AG04450 (cell line): ENCODE results near the gene FAM25G. TPM values are rescaled to one million over a fixed set of nuclear protein-coding genes. Genes with fewer than 3 reads are reported as not detected.

ENCODE experiments used
- CTCF ChIA-PET: fragments of 300-600, 350-600 bp; formaldehyde crosslinking; extraction: SDS; loops from one replicate; lab custom pipeline; 2022; ENCODE audit warnings: antibody characterized with exemption, inconsistent platforms; lab: Charles Lee
- POLR2A ChIA-PET: fragments of 350-600 bp; formaldehyde crosslinking; extraction: SDS; loops from one replicate; lab custom pipeline; 2021; ENCODE audit warnings: antibody characterized with exemption, inconsistent platforms; lab: Yijun Ruan, JAX
- DNase-seq: peaks from one replicate; pipeline ENCODE4 v3.0.0-alpha.2; 2011; ENCODE audit warnings: low read depth, low spot score
- H3K27ac ChIP-seq: one replicate; pipeline ENCODE4 v1.5.1; 2012; ENCODE audit warnings: low read depth, low read length, control low read depth
- H3K27me3 ChIP-seq: one replicate; pipeline ENCODE4 v1.6.0; 2012; ENCODE audit warnings: low read length; ENCODE audit not compliant: control insufficient read depth, insufficient read depth
- H3K4me3 ChIP-seq: 2 replicates; pipeline ENCODE4 v1.5.1; 2011; ENCODE audit warnings: mild to moderate bottlenecking, low read depth, low read length, control low read depth
- H3K9me3 ChIP-seq: 2 replicates; pipeline ENCODE4 v1.5.1; 2012; ENCODE audit warnings: low read length; ENCODE audit not compliant: control insufficient read depth, insufficient read depth
- polyA plus RNA-seq: library from polyadenylated mRNA; depleted of rRNA; stranded (reverse); fragments of >200 nt; gene quantifications from 2 replicates; pipeline ENCODE4 v1.2.3, GENCODE V29; 2011; rRNA removed
- small RNA-seq: library from RNA; depleted of rRNA; stranded (forward); fragments of <200 nt; gene quantifications from one replicate; pipeline ENCODE3, GENCODE V24; 2012; ENCODE audit warnings: low read depth; ENCODE audit not compliant: insufficient read length
- TF ChIP-seq, protein P1 (sequence below): IDR thresholded peaks from 2 replicates; pipeline ENCODE4 v1.5.1; 2011; ENCODE audit warnings: low read depth, low read length, control low read depth, inconsistent platforms

Gene FAM25G
- polyA plus RNA-seq, 1 experiment: not detected

DNA sequence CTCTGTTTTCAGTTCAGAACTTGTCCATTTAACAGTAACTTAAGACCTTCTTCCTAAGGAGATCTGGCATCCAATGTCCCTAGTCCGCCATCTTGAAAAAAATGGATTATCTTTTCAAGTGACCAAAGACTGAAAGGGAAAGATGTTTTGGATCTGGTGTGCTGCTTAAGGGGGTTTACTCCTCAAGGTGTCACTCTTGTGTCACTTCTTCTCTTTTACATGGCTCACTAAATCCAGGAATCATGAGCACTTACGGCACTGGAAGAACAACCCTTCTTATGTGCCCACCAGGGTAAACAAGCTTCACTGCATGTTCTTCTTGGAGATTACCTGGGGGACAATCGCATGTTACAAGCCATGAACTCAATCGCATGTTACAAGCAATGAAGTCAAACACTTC, 51.3 kb downstream of the FAM25G start:
- Histone ChIP-seq H3K27ac (no peak overlapping the region), H3K9me3 (peaks cover 3% of the 10 kb centered on the region; the same call in 1 of the 2 replicates), H3K27me3 (peaks cover 28% of the 10 kb centered on the region), H3K4me3 (no peak overlapping the region)
- TF ChIP-seq, protein P1, sequence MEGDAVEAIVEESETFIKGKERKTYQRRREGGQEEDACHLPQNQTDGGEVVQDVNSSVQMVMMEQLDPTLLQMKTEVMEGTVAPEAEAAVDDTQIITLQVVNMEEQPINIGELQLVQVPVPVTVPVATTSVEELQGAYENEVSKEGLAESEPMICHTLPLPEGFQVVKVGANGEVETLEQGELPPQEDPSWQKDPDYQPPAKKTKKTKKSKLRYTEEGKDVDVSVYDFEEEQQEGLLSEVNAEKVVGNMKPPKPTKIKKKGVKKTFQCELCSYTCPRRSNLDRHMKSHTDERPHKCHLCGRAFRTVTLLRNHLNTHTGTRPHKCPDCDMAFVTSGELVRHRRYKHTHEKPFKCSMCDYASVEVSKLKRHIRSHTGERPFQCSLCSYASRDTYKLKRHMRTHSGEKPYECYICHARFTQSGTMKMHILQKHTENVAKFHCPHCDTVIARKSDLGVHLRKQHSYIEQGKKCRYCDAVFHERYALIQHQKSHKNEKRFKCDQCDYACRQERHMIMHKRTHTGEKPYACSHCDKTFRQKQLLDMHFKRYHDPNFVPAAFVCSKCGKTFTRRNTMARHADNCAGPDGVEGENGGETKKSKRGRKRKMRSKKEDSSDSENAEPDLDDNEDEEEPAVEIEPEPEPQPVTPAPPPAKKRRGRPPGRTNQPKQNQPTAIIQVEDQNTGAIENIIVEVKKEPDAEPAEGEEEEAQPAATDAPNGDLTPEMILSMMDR: no peak
- POLR2A ChIA-PET: no interaction called here
- CTCF ChIA-PET: no interaction called here
- no peak for DNase-seq

DNA sequence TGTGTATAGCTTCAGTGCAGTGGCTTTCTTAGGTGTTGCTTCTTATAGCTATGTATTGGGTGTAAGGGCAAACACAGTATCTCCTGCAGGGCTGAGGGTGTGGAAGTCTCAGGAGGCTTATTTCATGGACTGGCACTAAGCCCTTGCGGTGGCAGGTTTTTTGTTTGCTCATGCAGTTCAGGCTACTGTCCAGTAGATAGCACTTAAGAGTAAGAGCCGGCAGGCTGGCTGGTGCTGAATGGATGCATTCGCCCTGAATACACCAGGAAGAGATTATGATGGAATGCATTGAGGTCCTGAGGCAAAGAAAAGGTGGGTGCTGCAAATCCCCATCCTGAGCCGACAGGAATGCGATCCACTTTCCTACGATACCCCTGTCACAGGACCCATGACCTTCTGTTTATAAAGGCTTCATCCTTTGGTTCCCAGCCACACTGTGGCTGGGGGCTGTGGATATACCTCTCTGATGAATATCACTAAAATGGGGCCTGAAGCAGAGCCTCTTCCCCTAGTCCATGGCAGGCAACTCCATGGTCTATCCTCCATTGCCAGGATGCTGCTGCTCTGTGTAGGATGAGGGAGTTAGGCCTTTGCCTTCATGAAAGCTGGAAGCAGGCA, 52.5 kb downstream of the FAM25G start:
- Histone ChIP-seq H3K27ac (no peak overlapping the region), H3K9me3 (no peaks in the 10 kb centered on the region), H3K27me3 (peaks cover 29% of the 10 kb centered on the region), H3K4me3 (no peak overlapping the region)
- peak; percentile 38 for DNase-seq
- TF ChIP-seq, protein P1: peak; percentile 79
- ChIA-PET POLR2A (no interaction called here), CTCF (interaction anchor here (0.6 to 1.2 kb wide), 6 partner anchors 9 to 446 kb away, joined by 3 to 6 read pairs (median 4); no protein-coding TSS in a partner anchor)

Small RNA genes lying within 50 kb of the gene (small RNA-seq; reads per million reads assigned to genes)
- gene AL591684.3: not detected
- gene RNA5SP312: not detected

Other genes with a start within 250 kb of the FAM25G start
- 0.09 and 0.14 TPM in 2 replicates for gene GDF10, start 191.5 kb downstream of the FAM25G start, polyA plus RNA-seq
- not detected in 2 replicates for gene GDF2, start 169.2 kb downstream of the FAM25G start, polyA plus RNA-seq
- gene RBP3, start 143.3 kb downstream of the FAM25G start, polyA plus RNA-seq: not detected in 2 replicates
- gene ZNF488, start 107.4 kb downstream of the FAM25G start, polyA plus RNA-seq: 0.16 and 0.19 TPM in 2 replicates
- 0.20 and 0.42 TPM in 2 replicates for gene ANXA8, start 7.6 kb downstream of the FAM25G start, polyA plus RNA-seq
- 3.1 and 3.6 TPM in 2 replicates for gene AGAP9, start 31.9 kb upstream of the FAM25G start, polyA plus RNA-seq